ENCODE results near the gene UGT2B7. TPM values are rescaled to one million over a fixed set of nuclear protein-coding genes. Genes with fewer than 3 reads are reported as not detected.

UGT2B7 gene
- total RNA-seq = not detected in 2 replicates

GRCh38 chr4:69096111-69096656, at the start of gene UGT2B7:
UGT2B7 (plus strand) TSS chr4:69096474; CDS start chr4:69096521, 47 bp downstream.

Other genes starting within 250 kb of the UGT2B7 start
- gene UGT2A3, start 144.7 kb upstream of the UGT2B7 start, total RNA-seq = not detected in 2 replicates
- gene UGT2B11, start 118.3 kb downstream of the UGT2B7 start, total RNA-seq = not detected in 2 replicates
- not detected in 2 replicates for gene UGT2B28, start 184.0 kb downstream of the UGT2B7 start, total RNA-seq